ENCODE data around the gene CROCC2. TPM values are rescaled to one million over a fixed set of nuclear protein-coding genes. Genes with fewer than 3 reads are reported as not detected.

The CROCC2 gene
- total RNA-seq, 2 experiments from 2014 or later, result not detected

DNA sequence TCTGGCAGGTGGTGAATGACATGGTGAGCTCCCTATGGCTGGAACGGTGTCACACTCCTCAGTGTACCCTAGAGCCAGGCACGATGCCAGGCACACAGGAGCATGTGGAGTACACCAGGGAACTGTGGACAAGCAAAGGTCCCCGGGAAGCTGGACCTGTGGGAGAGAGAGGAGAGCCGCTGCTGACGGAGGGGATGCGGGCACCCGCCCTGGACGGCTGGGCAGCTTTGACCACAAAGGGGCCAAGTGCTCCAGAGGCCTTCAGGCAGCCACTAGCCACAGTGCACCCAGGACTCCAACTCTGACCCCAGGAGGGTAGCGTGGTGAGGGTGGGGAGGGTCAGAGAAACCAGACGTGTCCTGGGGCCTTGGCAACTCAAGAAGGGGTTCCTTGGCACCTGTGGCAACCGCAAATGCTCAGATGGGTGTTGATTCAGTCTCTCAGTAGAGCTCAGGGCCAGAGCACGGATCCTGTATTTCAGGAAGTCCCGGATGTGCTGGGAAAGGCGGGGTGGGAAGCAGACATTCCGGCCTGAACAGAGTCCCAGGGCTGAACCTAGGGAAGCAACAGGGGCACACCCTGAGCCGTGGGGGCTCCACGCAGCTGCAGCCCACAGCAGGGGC lies 7.9 kb upstream of the CROCC2 start:
- no peak for DNase-seq
- H3K9me3 Mint-ChIP-seq (ENCODE audit: insufficient read depth), result no peaks in the 10 kb centered on the region

DNA sequence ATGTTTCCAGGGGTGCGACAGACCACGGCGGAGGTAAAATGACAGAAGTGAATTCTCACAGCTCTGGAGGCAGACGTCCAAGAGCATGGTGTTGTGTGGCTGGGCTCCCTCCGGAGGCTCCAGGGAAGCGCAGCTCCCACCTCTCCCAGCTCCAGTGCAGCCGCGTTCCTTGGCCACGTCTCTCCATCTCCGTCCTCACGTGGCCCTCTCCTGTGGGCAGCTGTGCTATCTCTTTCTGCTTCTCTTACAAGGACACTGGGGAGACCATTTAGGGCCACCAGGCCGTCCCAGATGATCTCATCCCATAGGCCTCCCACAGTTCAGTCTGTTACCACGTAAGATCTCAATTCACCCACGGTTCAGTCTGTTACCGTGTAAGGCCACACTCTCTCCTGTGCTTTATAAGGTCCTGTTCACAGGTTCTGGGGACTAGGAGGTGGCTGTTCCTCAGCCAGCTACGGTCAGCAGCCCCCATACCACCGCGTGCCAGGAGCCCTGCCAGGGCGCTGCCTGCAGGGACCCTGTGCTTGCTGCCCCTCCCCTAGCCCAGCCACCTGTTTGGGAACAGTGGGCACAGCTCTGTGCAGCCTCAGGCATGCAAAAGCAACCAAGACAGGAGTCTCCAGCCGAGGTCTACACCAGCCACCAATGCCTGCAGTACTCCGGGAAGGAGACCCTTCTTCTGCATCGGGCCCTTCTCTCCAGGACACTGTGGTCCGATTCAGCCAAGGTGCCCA lies 7.2 kb upstream of the CROCC2 start:
- Mint-ChIP-seq H3K4me3 (no peak overlapping the region), H3K9me3 (ENCODE audit: insufficient read depth) (no peaks in the 10 kb centered on the region), H3K27ac (no peak overlapping the region), H3K36me3 (ENCODE audit: low read depth) (no peaks in the 10 kb centered on the region), H3K27me3 (ENCODE audit: low read depth) (no peaks in the 10 kb centered on the region), H3K4me1 (ENCODE audit: low read depth) (no peaks in the 10 kb centered on the region)
- ChIA-PET CTCF (interaction anchor here (1.4 kb wide), 1 partner anchor 15 kb away, joined by 4 read pairs; no protein-coding TSS in a partner anchor), POLR2A (no interaction called here)
- no peak for ATAC-seq
- no peak for DNase-seq

More for the DNA sequence above, 7.9 kb upstream of the CROCC2 start:
- Mint-ChIP-seq H3K4me1 (ENCODE audit: low read depth) (no peaks in the 10 kb centered on the region), H3K4me3 (no peak overlapping the region), H3K27me3 (ENCODE audit: low read depth) (no peaks in the 10 kb centered on the region), H3K27ac (no peak overlapping the region), H3K36me3 (ENCODE audit: low read depth) (no peaks in the 10 kb centered on the region)
- no peak for ATAC-seq
- POLR2A ChIA-PET, result no interaction called here
- CTCF ChIA-PET, result interaction anchor here (1.4 kb wide), 1 partner anchor 16 kb away, joined by 4 read pairs; no protein-coding TSS in a partner anchor

DNA sequence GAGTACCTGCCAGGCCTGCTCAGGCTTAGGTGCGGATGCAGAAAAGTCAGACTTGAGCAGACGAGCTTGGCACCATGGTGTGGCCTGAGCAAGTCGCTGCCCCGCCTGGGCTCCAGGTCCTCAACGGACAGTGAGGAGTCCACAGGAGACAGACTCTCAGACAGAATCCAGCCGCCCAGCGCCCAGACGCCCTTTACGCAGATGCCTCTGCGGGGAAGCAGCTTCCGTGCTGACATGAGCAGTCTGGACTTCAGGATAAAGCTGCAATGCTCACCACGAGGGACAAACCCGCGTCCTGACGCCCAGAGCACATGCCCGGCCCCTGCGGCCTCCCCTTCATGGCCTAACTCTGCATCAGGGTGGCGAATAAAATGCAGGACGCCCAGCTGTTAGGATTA lies 6.7 kb upstream of the CROCC2 start:
- H3K4me3 Mint-ChIP-seq, result no peak overlapping the region
- DNase-seq (no peak), ATAC-seq (no peak)
- no peaks in the 10 kb centered on the region for H3K9me3 Mint-ChIP-seq (ENCODE audit: insufficient read depth)
- no peaks in the 10 kb centered on the region for H3K4me1 Mint-ChIP-seq (ENCODE audit: low read depth)
- H3K27me3 Mint-ChIP-seq (ENCODE audit: low read depth), result no peaks in the 10 kb centered on the region
- POLR2A ChIA-PET, result no interaction called here
- no peaks in the 10 kb centered on the region for H3K36me3 Mint-ChIP-seq (ENCODE audit: low read depth)
- H3K27ac Mint-ChIP-seq, result no peak overlapping the region
- CTCF ChIA-PET, result no interaction called here

DNA sequence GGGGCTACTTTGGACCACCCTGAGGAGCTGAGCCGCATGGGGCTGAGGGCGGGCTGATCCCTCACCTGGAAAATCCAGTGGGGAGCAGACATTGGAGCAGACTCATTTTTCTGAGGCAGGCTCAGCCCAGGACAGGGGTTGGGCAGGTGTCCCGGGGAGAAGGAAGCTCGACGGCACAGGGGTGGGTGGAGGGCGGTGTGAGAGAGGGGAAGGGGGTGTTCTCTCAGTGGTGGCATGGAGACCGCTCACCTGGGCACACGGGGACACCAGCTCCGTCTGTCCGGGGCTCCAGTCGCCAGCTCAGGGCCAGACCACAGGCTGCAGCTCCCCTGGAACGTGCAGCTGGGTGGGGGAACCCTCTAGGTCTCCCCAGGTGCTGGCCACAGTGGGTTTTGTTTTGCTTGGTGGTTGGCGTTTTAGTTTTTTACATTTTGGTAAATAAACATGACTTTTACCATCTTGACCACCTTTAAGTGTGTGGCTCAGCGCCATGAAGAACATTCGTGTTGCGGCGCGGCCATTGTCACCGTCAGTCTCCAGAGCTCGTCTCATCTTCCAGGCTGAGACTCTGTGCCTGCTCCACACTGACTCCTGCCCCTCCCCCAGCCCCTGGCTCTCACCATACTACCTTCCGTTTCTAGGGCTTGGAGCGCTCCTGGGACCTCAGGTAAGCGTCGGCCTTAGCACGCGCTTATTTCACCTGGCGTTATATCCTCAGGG lies 5.8 kb upstream of the CROCC2 start:
- DNase-seq (no peak), ATAC-seq (no peak)
- POLR2A ChIA-PET, result no interaction called here
- H3K4me3 Mint-ChIP-seq, result no peak overlapping the region
- no peaks in the 10 kb centered on the region for H3K36me3 Mint-ChIP-seq (ENCODE audit: low read depth)
- CTCF ChIA-PET, result no interaction called here
- no peaks in the 10 kb centered on the region for H3K9me3 Mint-ChIP-seq (ENCODE audit: insufficient read depth)
- no peaks in the 10 kb centered on the region for H3K27me3 Mint-ChIP-seq (ENCODE audit: low read depth)
- H3K27ac Mint-ChIP-seq, result no peak overlapping the region
- no peaks in the 10 kb centered on the region for H3K4me1 Mint-ChIP-seq (ENCODE audit: low read depth)

DNA sequence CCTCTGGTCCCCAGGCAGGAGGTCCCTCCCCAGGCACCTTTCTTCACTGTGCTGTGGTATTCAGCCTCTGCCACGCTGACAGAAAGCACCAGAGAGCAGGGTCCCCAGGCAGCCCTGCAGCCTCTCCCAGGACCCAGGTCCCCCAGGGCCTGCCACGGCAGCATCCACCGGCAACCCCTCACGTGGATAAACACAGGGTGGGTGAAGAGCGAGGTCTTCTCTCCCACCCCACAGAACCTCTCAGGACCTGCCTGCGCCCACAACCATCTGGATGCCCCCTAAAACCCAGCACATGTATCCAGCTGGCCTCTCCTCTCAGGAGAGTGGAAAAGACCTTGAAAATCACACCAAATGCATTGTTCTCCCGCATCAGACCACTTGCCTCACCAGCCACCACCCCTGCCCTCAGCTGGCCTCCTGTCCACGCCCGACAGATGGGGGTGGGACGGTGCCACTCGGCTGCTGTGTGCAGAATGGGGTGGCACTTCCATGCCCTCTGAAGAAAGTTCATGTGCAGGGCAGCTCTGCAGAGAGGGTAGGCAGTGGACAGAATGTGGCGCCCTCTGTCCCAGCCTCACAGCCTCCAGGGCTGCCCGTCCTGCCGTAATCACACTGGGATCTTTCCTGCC lies 4.0 kb upstream of the CROCC2 start:
- no peak for ATAC-seq

DNA sequence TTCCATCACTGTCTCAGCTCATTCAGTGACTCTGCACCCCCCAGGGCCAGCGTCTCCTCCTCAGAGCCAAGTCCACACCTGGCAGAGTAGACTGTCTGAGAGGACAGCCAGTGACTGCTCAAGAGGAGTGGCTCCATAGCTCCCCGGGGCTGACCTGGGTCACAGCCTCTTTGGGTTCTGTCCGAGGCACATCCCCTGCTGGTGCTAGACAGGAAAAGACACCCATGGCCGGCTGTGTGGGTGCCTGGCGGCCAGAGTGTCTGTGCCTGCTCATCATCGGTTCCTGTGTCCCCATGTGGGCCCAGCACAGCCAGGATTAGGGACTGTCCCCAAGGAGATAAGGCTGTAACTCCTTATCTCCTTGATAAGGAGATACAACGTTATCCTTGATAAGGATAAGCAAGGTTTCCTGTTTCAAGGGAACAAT lies 3.5 kb upstream of the CROCC2 start:
- Mint-ChIP-seq H3K4me3 (no peak overlapping the region), H3K9me3 (ENCODE audit: insufficient read depth) (no peaks in the 10 kb centered on the region), H3K27me3 (ENCODE audit: low read depth) (no peaks in the 10 kb centered on the region), H3K27ac (no peak overlapping the region), H3K4me1 (ENCODE audit: low read depth) (no peaks in the 10 kb centered on the region), H3K36me3 (ENCODE audit: low read depth) (no peaks in the 10 kb centered on the region)
- POLR2A ChIA-PET, result no interaction called here
- DNase-seq (no peak), ATAC-seq (no peak)
- CTCF ChIA-PET, result no interaction called here

More for the DNA sequence above, 4.0 kb upstream of the CROCC2 start:
- POLR2A ChIA-PET, result no interaction called here
- Mint-ChIP-seq H3K9me3 (ENCODE audit: insufficient read depth) (no peaks in the 10 kb centered on the region), H3K4me1 (ENCODE audit: low read depth) (no peaks in the 10 kb centered on the region), H3K4me3 (no peak overlapping the region), H3K27me3 (ENCODE audit: low read depth) (no peaks in the 10 kb centered on the region), H3K36me3 (ENCODE audit: low read depth) (no peaks in the 10 kb centered on the region), H3K27ac (no peak overlapping the region)
- DNase-seq, result no peak
- CTCF ChIA-PET, result no interaction called here

DNA sequence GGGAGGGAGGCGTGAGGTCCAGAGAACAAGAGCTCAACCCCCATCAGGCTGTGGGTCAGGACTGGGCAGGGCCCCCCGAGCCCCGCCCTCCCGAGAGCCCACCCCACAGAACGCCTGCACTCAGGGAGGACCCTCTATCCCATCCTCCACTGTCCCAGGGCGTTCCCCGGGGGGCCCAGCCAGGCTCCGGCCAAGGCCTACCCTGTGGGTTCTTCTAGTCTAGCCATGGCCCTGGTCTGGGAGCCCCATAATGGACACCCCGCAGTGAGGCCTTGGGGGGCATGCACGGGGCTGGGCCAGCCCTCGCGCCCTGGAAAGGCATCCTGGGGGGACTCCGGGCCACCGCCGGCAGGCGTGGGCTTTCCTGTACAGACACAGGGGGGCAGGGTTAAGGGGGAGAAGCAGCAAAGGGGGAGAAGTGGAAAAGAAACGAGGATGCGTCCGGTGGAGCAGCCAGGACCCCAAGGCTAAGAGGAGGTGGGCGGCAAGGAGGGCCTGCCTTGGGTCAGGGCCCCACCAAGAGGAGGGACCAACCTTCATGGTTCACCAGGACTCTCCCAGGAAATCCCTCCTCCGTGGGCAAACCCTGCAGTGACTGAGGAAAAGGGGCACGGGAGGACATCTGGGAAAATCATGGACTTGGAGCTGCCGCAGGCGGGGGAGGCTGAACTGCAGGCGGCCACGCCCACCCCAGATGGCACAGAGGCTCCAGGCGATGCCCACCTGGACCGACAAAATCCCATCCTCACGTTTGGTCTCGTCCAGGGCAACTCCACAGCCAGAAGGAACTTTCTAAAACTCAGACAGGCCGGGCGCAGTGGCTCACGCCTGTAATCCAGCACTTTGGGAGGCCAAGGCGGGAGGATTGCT lies 2.7 kb upstream of the CROCC2 start:
- Mint-ChIP-seq H3K4me3 (no peak overlapping the region), H3K27me3 (ENCODE audit: low read depth) (no peaks in the 10 kb centered on the region), H3K27ac (no peak overlapping the region), H3K4me1 (ENCODE audit: low read depth) (no peaks in the 10 kb centered on the region), H3K9me3 (ENCODE audit: insufficient read depth) (no peaks in the 10 kb centered on the region), H3K36me3 (ENCODE audit: low read depth) (no peaks in the 10 kb centered on the region)
- POLR2A ChIA-PET, result no interaction called here
- DNase-seq, result no peak
- CTCF ChIA-PET, result no interaction called here
- ATAC-seq, result no peak

DNA sequence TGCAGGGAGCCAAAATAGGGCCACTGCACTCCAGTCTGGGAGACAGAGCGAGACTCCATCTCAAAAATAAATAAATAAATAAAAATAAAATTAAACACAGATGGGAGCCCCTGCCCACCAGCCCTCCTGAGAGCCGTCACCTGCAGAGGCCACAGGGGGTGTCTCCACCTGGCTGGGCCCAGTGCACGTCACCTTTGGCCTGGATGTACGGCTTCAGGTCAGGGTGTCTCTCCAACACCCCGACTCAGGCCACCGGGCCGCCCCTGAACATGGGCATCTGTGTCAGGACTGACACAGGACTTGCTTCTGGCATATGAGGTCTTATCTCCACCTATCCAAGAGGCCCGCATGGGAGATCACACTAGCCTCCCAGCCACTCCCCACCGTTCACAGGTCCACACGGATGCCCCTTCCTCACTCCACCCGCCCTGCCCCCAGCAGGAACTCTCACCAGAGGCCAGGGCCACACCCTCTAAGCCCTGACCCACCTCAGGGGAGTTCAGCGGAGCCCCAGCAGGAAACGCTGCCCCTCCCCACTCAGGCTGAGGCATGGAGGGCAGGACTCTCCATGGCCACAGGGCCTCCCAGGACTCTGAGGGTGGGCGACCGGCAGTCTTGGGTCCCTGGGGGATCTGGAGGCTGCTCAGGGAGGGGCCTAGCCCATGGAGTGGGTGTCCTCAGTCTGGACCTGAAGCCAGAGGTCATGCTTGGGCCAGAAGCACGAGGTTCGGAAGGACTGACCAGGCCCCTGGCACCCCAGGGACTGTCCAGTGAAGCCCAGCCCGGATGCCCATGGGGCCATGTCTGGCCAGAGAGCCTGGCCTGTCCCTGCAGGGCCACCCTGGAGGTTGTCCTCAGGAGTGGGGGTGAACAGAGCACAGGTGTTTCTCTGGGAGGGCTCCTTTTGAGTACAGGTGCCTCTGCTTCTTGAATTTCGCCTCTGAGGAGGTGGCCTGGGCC lies 1.6 kb upstream of the CROCC2 start:
- Mint-ChIP-seq H3K9me3 (ENCODE audit: insufficient read depth) (no peaks in the 10 kb centered on the region), H3K36me3 (ENCODE audit: low read depth) (no peaks in the 10 kb centered on the region), H3K27me3 (ENCODE audit: low read depth) (no peaks in the 10 kb centered on the region), H3K27ac (no peak overlapping the region), H3K4me1 (ENCODE audit: low read depth) (no peaks in the 10 kb centered on the region), H3K4me3 (no peak overlapping the region)
- DNase-seq (no peak), ATAC-seq (no peak)
- CTCF ChIA-PET, result no interaction called here
- POLR2A ChIA-PET, result no interaction called here

DNA sequence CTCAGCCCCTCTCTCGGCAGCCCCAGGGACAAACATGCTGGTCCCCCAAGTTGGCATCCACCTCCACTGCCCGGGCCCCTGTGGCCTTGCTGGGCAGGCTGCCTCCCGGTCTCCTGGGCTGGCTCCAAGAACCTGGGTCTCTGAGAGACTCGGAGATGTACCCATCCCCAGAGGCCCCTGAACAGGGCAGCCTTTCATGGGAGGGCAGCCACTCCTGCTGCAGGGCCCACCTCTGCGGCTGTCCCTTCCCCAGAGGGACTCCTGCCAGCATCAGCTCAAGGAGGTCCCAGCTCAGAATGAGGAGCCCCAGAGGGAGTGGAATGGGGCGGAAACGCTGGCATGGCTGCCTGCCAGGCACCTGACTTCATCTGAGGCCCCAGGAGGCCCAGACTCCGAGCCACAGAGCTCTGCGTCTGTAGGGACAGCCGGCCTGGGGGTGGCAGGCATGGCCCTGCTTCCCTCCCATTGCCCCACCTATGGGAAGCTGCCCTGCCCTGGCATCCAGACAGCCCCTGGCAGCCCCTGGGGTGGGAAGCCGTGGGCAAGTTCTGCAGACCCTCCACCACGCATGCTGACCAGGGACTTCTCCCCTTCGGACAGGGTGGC lies 857 bp upstream of the CROCC2 start:
- no peak overlapping the region for H3K4me3 Mint-ChIP-seq
- ChIA-PET CTCF (interaction anchor here (1.0 kb wide), 1 partner anchor 9 kb away, joined by 3 read pairs; no protein-coding TSS in a partner anchor), POLR2A (no interaction called here)

DNA sequence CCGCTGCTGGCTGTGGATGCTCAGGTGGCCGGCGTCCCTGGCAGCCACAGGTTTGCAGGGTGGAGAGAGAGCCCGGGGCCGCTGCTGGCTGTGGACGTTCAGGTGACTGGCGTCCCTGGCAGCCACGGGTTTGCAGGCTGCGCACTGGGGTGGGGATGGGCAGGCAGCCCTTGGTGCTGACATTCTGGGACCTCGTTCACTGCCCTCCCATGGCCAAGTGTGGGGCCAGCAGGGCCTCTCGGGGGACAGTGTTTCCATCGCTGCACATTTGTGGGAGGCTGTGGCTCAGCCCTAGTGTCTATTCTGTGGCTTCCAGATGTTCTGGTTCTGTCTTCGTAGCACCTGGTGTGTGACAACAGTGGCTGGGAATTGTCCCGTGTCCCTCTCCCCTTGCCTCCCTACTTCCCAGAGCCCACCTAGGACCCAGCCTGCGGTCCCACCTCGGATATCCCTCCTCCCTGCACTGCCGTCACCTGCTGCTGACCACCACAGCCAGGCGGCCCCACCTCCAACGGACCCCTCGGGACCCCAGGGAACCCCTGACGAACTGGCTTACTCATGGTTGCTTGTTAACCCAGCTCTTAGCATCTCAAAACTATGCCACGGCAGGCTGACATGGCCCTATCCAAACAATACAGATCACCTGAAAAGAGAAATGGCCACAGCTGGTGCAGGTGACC lies 915 bp downstream of the CROCC2 start:
- CTCF ChIA-PET, result no interaction called here
- Mint-ChIP-seq H3K4me1 (ENCODE audit: low read depth) (no peaks in the 10 kb centered on the region), H3K9me3 (ENCODE audit: insufficient read depth) (no peaks in the 10 kb centered on the region), H3K4me3 (no peak overlapping the region), H3K27ac (no peak overlapping the region), H3K36me3 (ENCODE audit: low read depth) (no peaks in the 10 kb centered on the region), H3K27me3 (ENCODE audit: low read depth) (peaks cover 2% of the 10 kb centered on the region)
- no peak for DNase-seq
- no peak for ATAC-seq
- POLR2A ChIA-PET, result no interaction called here

More for the DNA sequence above, 857 bp upstream of the CROCC2 start:
- no peaks in the 10 kb centered on the region for H3K36me3 Mint-ChIP-seq (ENCODE audit: low read depth)
- no peak for DNase-seq
- H3K9me3 Mint-ChIP-seq (ENCODE audit: insufficient read depth), result no peaks in the 10 kb centered on the region
- no peaks in the 10 kb centered on the region for H3K4me1 Mint-ChIP-seq (ENCODE audit: low read depth)
- H3K27me3 Mint-ChIP-seq (ENCODE audit: low read depth), result no peaks in the 10 kb centered on the region
- ATAC-seq, result no peak
- no peak overlapping the region for H3K27ac Mint-ChIP-seq

Measured in activated CD8-positive, alpha-beta T cell treated with anti-CD3 and anti-CD28 coated beads, Interleukin-2, amount 10 ng/mL, durations not matched to agents 7 days and 5 days (primary cell).